GM12878 (cell line): ENCODE data around the gene BCAP29. TPM values are rescaled to one million over a fixed set of nuclear protein-coding genes. Genes with fewer than 3 reads are reported as not detected.

Experiments used
- ATAC-seq: fragments of 200-7000 bp; cut with Tn5 transposase; 3 replicates; pipeline ENCODE4 v1.9.1; 2020; ENCODE audit warnings: mild to moderate bottlenecking, moderate library complexity
- BruUV-seq: library from RNA; stranded (reverse); fragments of 400-500 nt; replicated peaks from 2 replicates; lab custom pipeline; 2021; lab: Mats Ljungman, UMichigan
- CTCF ChIA-PET: fragments of 300-600 bp; sonication (Branson Sonifier 250); formaldehyde crosslinking; extraction: SDS; loops from one replicate; lab custom pipeline; 2021; ENCODE audit warnings: inconsistent platforms; lab: Yijun Ruan, JAX
- POLR2A ChIA-PET: fragments of 350-600 bp; formaldehyde crosslinking; extraction: SDS; loops from one replicate; lab custom pipeline; 2021; ENCODE audit warnings: inconsistent platforms; lab: Charles Lee
- RAD21 ChIA-PET: fragments of 300-600 bp; sonication (Branson Sonifier 250); formaldehyde crosslinking; loops from one replicate; lab custom pipeline; 2023; ENCODE audit warnings: antibody characterized with exemption; ENCODE audit not compliant: unreplicated experiment; lab: Charles Lee
- SMC1A ChIA-PET: fragments of 300-600 bp; sonication (Branson Sonifier 250); formaldehyde crosslinking; loops from one replicate; lab custom pipeline; 2023; ENCODE audit not compliant: unreplicated experiment, uncharacterized antibody; lab: Charles Lee
- DNase-seq: peaks from one replicate; pipeline ENCODE4 v3.0.0-alpha.2; 2011; ENCODE audit warnings: low read depth, low spot score
- FAIRE-seq: peaks from 3 replicates; lab custom pipeline; 2011; peaks lifted over from hg19 to GRCh38; lab: Jason Lieb, UNC
- H2AFZ ChIP-seq: 2 replicates; pipeline ENCODE4 v1.6.0; 2011; ENCODE audit warnings: low read depth, low read length, control low read depth; ENCODE audit not compliant: control insufficient read depth
- H3K27ac ChIP-seq: 2 replicates; pipeline ENCODE4 v1.5.1; 2011; ENCODE audit warnings: control low read depth; ENCODE audit not compliant: control insufficient read depth, insufficient read depth
- H3K27me3 ChIP-seq, 2 experiments: replicated peaks in 1 of 2; 2 replicates each; pipeline versions ENCODE4 v1.6.0 to v1.6.1; 2011; ENCODE audit warnings: low read length in 1 of 2; ENCODE audit not compliant: control insufficient read depth in 2 of 2, insufficient read depth in 2 of 2
- H3K36me3 ChIP-seq, 2 experiments: 2 replicates each; pipeline ENCODE4 v1.5.1; 2011; ENCODE audit warnings: low read length in 1 of 2; ENCODE audit not compliant: control insufficient read depth in 2 of 2, insufficient read depth in 2 of 2
- H3K4me1 ChIP-seq: 2 replicates; pipeline ENCODE4 v1.6.1; 2011; ENCODE audit warnings: mild to moderate bottlenecking, low read length, moderate library complexity, mixed read lengths; ENCODE audit not compliant: control insufficient read depth, insufficient read depth
- H3K4me2 ChIP-seq: 2 replicates; pipeline ENCODE4 v1.6.0; 2011; ENCODE audit warnings: control low read depth; ENCODE audit not compliant: control insufficient read depth, insufficient read depth
- H3K4me3 ChIP-seq: fragments of 200-600 bp; sonication (generic); 2 replicates; pipeline ENCODE4 v1.5.1; 2016
- H3K79me2 ChIP-seq: 2 replicates; pipeline ENCODE4 v1.6.0; 2011; ENCODE audit warnings: low read length; ENCODE audit not compliant: control insufficient read depth, insufficient read depth
- H3K9ac ChIP-seq: 2 replicates; pipeline ENCODE4 v1.8.0; 2011; ENCODE audit warnings: low read length, control low read depth, mixed read lengths; ENCODE audit not compliant: control insufficient read depth, insufficient read depth
- H3K9me3 ChIP-seq: replicated peaks from 3 replicates; pipeline ENCODE4 v1.5.1; 2011; ENCODE audit warnings: mild to moderate bottlenecking, low read length; ENCODE audit not compliant: control insufficient read depth, insufficient read depth
- H4K20me1 ChIP-seq: 2 replicates; pipeline ENCODE4 v1.6.0; 2011; ENCODE audit not compliant: control insufficient read depth, insufficient read depth
- HDAC6 ChIP-seq: fragments of 200-600 bp; sonication (generic); IDR thresholded peaks from one replicate; pipeline ENCODE4 v1.8.0; 2017; ENCODE audit warnings: antibody characterized with exemption; ENCODE audit not compliant: unreplicated experiment
- RFX5 ChIP-seq: IDR thresholded peaks from 2 replicates; pipeline ENCODE4 v1.6.1; 2011; ENCODE audit warnings: low read depth, low read length, improper control_type of control experiment
- WGBS: methylation state at CpG from one replicate; pipeline ENCODE4 v1.1.6; 2016; ENCODE audit warnings: low lambda C conversion rate; ENCODE audit not compliant: insufficient replicate concordance, insufficient coverage; ENCODE audit errors: missing lambda C conversion rate; 5-methylcytosine and 5-hydroxymethylcytosine counted together
- in situ Hi-C: fragments of 300-500 bp; cut with MboI; formaldehyde crosslinking; loops from 9 replicates; pipeline ENCODE4 v1.14.3; 2018; ENCODE audit warnings: mixed read lengths
- intact Hi-C: fragments of 100-400 bp; cut with micrococcal nuclease; formaldehyde crosslinking; loops from one replicate; pipeline ENCODE4 v1.14.2; 2022; ENCODE audit not compliant: unreplicated experiment
- polyA plus RNA-seq, 11 experiments: library from polyadenylated mRNA; depleted of rRNA in 4 of 11; unstranded in 6 of 11; stranded (reverse) in 5 of 11; fragments of >200 nt; fragmentation: Nextera tagmentation in 4 of 11; fragmentation: Illumina TruSeq in 1 of 11; extraction: Ambion mirVana in 4 of 11; extraction: Trizol in 1 of 11; gene quantifications; 1 replicate in 1 of 11; 2 replicates in 10 of 11; pipeline versions ENCODE4 v1.2.1 to v1.2.3, GENCODE V29; 2011 to 2016; ENCODE audit warnings: inconsistent platforms in 2 of 11, missing spikeins in 2 of 11, low read depth in 1 of 11
- total RNA-seq, 4 experiments: library from RNA; depleted of rRNA in 3 of 4; stranded (reverse); fragments of >200 nt in 3 of 4; fragmentation: Illumina TruSeq in 1 of 4; extraction: Trizol in 1 of 4; gene quantifications; 2 replicates each; pipeline versions ENCODE4 v1.2.1 to v1.2.3, GENCODE V29; 2013 to 2021
- TF ChIP-seq, protein P1 (sequence below): fragments of 450-650 bp; IDR thresholded peaks from 2 replicates; pipeline ENCODE4 v1.6.1; 2018; ENCODE audit warnings: mild to moderate bottlenecking, low read depth, moderate library complexity; ENCODE audit not compliant: partially characterized antibody
- TF ChIP-seq, protein P2 (sequence below): fragments of 450-650 bp; IDR thresholded peaks from 2 replicates; pipeline ENCODE4 v1.6.1; 2016; ENCODE audit warnings: mild to moderate bottlenecking, moderate library complexity, borderline replicate concordance
- TF ChIP-seq, protein P3 (sequence below): fragments of 450-650 bp; IDR thresholded peaks from 2 replicates; pipeline ENCODE4 v1.6.1; 2017; ENCODE audit warnings: low read depth, mild to moderate bottlenecking, moderate library complexity

BCAP29 gene
- total and polyA plus RNA-seq, 10 of the 15 experiments (the other 5 are each of a cell fraction or from before 2014, with no cell fraction given), result 26.5 to 58.5 (median 34.8) TPM

DNA sequence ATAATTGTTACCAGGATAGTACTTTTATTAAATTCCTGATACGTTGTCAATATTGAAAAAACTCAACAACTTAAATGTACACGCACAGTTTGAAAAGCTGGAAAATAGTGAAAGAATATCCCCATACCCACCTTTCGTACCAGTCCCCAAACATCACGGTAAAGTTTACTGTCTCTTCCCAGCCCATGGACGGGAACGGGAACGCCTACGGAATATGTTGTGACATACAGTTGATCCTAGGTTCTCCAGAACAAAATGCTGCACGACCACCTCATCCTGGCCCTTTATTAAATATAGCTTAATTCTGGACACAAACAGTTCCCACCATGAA lies 527 bp upstream of the BCAP29 start (continued):
- TF ChIP-seq, protein P1, sequence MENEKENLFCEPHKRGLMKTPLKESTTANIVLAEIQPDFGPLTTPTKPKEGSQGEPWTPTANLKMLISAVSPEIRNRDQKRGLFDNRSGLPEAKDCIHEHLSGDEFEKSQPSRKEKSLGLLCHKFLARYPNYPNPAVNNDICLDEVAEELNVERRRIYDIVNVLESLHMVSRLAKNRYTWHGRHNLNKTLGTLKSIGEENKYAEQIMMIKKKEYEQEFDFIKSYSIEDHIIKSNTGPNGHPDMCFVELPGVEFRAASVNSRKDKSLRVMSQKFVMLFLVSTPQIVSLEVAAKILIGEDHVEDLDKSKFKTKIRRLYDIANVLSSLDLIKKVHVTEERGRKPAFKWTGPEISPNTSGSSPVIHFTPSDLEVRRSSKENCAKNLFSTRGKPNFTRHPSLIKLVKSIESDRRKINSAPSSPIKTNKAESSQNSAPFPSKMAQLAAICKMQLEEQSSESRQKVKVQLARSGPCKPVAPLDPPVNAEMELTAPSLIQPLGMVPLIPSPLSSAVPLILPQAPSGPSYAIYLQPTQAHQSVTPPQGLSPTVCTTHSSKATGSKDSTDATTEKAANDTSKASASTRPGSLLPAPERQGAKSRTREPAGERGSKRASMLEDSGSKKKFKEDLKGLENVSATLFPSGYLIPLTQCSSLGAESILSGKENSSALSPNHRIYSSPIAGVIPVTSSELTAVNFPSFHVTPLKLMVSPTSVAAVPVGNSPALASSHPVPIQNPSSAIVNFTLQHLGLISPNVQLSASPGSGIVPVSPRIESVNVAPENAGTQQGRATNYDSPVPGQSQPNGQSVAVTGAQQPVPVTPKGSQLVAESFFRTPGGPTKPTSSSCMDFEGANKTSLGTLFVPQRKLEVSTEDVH, result no peak

DNA sequence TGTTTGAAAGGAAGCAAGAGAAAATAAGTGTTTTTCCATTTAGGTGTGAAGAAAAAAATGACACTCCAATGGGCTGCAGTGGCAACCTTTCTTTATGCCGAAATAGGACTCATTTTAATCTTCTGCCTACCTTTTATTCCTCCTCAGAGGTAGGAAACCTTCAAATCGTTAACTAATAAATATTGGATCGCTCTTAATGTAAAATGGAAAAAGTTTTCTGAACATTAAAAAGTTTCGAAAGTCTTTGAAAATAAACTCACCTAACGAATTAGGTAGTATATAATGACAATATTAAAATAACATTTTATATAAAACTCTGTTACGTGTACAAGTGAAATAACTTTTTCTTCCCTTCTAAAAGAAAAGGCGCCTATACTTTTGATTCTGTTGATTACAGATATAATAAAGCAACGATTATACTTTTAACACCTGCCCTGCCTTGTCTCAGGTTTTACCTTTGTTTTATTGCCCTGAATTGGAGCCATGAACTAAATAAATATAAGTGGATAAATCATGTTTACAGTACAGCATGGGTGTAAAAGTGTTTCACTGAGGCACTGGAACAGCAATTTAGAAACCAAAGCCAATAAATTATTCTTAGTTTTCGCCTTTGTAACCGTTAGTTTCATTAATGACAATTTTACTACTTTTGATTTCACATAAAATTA lies 804 bp downstream of the BCAP29 start:
- ATAC-seq, result no peak
- BruUV-seq, result TSS peak; percentile 58
- Histone ChIP-seq H3K9ac (peak overlapping the region; percentile 80), H4K20me1 (no peaks in the 10 kb centered on the region)
- SMC1A ChIA-PET, result no interaction called here
- TF ChIP-seq, protein P2, sequence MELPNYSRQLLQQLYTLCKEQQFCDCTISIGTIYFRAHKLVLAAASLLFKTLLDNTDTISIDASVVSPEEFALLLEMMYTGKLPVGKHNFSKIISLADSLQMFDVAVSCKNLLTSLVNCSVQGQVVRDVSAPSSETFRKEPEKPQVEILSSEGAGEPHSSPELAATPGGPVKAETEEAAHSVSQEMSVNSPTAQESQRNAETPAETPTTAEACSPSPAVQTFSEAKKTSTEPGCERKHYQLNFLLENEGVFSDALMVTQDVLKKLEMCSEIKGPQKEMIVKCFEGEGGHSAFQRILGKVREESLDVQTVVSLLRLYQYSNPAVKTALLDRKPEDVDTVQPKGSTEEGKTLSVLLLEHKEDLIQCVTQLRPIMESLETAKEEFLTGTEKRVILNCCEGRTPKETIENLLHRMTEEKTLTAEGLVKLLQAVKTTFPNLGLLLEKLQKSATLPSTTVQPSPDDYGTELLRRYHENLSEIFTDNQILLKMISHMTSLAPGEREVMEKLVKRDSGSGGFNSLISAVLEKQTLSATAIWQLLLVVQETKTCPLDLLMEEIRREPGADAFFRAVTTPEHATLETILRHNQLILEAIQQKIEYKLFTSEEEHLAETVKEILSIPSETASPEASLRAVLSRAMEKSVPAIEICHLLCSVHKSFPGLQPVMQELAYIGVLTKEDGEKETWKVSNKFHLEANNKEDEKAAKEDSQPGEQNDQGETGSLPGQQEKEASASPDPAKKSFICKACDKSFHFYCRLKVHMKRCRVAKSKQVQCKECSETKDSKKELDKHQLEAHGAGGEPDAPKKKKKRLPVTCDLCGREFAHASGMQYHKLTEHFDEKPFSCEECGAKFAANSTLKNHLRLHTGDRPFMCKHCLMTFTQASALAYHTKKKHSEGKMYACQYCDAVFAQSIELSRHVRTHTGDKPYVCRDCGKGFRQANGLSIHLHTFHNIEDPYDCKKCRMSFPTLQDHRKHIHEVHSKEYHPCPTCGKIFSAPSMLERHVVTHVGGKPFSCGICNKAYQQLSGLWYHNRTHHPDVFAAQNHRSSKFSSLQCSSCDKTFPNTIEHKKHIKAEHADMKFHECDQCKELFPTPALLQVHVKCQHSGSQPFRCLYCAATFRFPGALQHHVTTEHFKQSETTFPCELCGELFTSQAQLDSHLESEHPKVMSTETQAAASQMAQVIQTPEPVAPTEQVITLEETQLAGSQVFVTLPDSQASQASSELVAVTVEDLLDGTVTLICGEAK, result peak; percentile 39; the same call in 1 of the 2 replicates
- no peak for TF ChIP-seq RFX5
- TF ChIP-seq HDAC6, result no peak
- TF ChIP-seq, protein P3, sequence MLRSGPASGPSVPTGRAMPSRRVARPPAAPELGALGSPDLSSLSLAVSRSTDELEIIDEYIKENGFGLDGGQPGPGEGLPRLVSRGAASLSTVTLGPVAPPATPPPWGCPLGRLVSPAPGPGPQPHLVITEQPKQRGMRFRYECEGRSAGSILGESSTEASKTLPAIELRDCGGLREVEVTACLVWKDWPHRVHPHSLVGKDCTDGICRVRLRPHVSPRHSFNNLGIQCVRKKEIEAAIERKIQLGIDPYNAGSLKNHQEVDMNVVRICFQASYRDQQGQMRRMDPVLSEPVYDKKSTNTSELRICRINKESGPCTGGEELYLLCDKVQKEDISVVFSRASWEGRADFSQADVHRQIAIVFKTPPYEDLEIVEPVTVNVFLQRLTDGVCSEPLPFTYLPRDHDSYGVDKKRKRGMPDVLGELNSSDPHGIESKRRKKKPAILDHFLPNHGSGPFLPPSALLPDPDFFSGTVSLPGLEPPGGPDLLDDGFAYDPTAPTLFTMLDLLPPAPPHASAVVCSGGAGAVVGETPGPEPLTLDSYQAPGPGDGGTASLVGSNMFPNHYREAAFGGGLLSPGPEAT, result 0 out of 2 replicates have a peak, but pooled peaks have one; percentile 3
- TF ChIP-seq, all 136 proteins: peak for 2
- Histone ChIP-seq H3K4me1 (no peaks in the 10 kb centered on the region; the same call in 1 of the 2 replicates), H3K9me3 (no peaks in the 10 kb centered on the region), H3K79me2 (peaks cover 6% of the 10 kb centered on the region), H3K36me3 (peaks cover 0 to 2% of the 10 kb centered on the region in 2 experiments; a peak in 1 of 4 replicates), H3K4me2 (peak overlapping the region; percentile 92), H3K27me3 (no peaks in the 10 kb centered on the region), H3K27ac (peak overlapping the region; percentile 70), H2AFZ (peak overlapping the region; percentile 67), H3K4me3 (peak overlapping the region; percentile 84)
- intact Hi-C loops, result loop anchor here (10.0 kb wide), 1 partner anchor 144 kb away; no protein-coding TSS in a partner anchor
- CTCF ChIA-PET, result interaction anchor here (1.0 kb wide), 2 partner anchors 16 to 19 kb away, joined by 3 read pairs; no protein-coding TSS in a partner anchor
- FAIRE-seq (no peak), DNase-seq (no peak)
- RAD21 ChIA-PET, result no interaction called here
- 51% methylated on average over 10 of the region's 10 CpGs for WGBS
- in situ Hi-C loops, result no loop called here
- POLR2A ChIA-PET, result interaction anchor here (0.5 kb wide), 1 partner anchor 34 kb away, joined by 5 read pairs; no protein-coding TSS in a partner anchor
